Effector memory CD8-positive, alpha-beta T cell (primary cell): Measurements from ENCODE around the gene PINK1.

ENCODE experiments used
- ATAC-seq: fragments of 150-1000 bp; cut with Tn5 transposase; replicated peaks from 2 replicates; pipeline ENCODE4 v1.10.0; 2021; ENCODE audit warnings: mild to moderate bottlenecking, moderate library complexity
- DNase-seq, 3 experiments: peaks; one replicate each; pipeline ENCODE4 v3.0.0; 2021
- H3K27ac Mint-ChIP-seq, 2 donors: one replicate each; pipeline ENCODE4 v1.8.0; 2022; ENCODE audit warnings: mild to moderate bottlenecking in 2 of 2, mixed read lengths in 2 of 2, moderate library complexity in 2 of 2
- H3K27me3 Mint-ChIP-seq, 2 donors: one replicate each; pipeline ENCODE4 v1.8.0; 2022; ENCODE audit warnings: mixed read lengths in 2 of 2
- H3K36me3 Mint-ChIP-seq: one replicate; pipeline ENCODE4 v1.8.0; 2022; ENCODE audit warnings: mild to moderate bottlenecking, moderate library complexity, mixed read lengths; ENCODE audit not compliant: insufficient read depth
- H3K4me1 Mint-ChIP-seq, 2 donors: one replicate each; pipeline ENCODE4 v1.8.0; 2022; ENCODE audit warnings: low read depth in 2 of 2, mixed read lengths in 2 of 2
- H3K4me3 Mint-ChIP-seq, 2 donors: one replicate each; pipeline ENCODE4 v1.8.0; 2022; ENCODE audit warnings: mild to moderate bottlenecking in 2 of 2, mixed read lengths in 2 of 2, moderate library complexity in 2 of 2
- H3K9me3 Mint-ChIP-seq, 2 donors: one replicate each; pipeline ENCODE4 v1.8.0; 2022; ENCODE audit warnings: mixed read lengths in 2 of 2

PINK1 gene

GRCh38 chr1:20699558-20699957 is 66.3 kb downstream of the PINK1 start:
- H3K27ac Mint-ChIP-seq: peak overlapping the region in 1 of 2 donors; percentile 70
- no peak overlapping the region for H3K4me3 Mint-ChIP-seq
- peaks cover 12% of the 10 kb centered on the region for H3K36me3 Mint-ChIP-seq
- no peaks in the 10 kb centered on the region for H3K27me3 Mint-ChIP-seq
- H3K9me3 Mint-ChIP-seq: no peaks in the 10 kb centered on the region
- ATAC-seq: no peak
- peaks cover 9 to 11% of the 10 kb centered on the region in 2 donors for H3K4me1 Mint-ChIP-seq
- DNase-seq: no peak

- Mint-ChIP-seq H3K4me1 (peaks cover 9 to 11% of the 10 kb centered on the region in 2 donors), H3K27ac (no peak overlapping the region), H3K36me3 (peaks cover 12% of the 10 kb centered on the region), H3K4me3 (no peak overlapping the region), H3K27me3 (no peaks in the 10 kb centered on the region), H3K9me3 (no peaks in the 10 kb centered on the region)
- ATAC-seq (no peak), DNase-seq (no peak)
Observed at GRCh38 chr1:20700636-20701215, 67.5 kb downstream of the PINK1 start.
